GM12864 (cell line): ENCODE results near the gene PALS2.

Experiments
- DNase-seq: peaks from one replicate; pipeline ENCODE4 v3.0.0-alpha.2; 2011; ENCODE audit warnings: low read depth
- H3K4me3 ChIP-seq: 2 replicates; pipeline ENCODE4 v1.5.1; 2011; ENCODE audit warnings: mild to moderate bottlenecking, low read depth, low read length, control low read depth
- CTCF ChIP-seq: IDR thresholded peaks from 2 replicates; pipeline ENCODE4 v1.5.1; 2011; ENCODE audit warnings: low read depth, mild to moderate bottlenecking, moderate library complexity, low read length, control low read depth, inconsistent platforms; ENCODE audit errors: missing control alignments

The PALS2 gene, protein sequence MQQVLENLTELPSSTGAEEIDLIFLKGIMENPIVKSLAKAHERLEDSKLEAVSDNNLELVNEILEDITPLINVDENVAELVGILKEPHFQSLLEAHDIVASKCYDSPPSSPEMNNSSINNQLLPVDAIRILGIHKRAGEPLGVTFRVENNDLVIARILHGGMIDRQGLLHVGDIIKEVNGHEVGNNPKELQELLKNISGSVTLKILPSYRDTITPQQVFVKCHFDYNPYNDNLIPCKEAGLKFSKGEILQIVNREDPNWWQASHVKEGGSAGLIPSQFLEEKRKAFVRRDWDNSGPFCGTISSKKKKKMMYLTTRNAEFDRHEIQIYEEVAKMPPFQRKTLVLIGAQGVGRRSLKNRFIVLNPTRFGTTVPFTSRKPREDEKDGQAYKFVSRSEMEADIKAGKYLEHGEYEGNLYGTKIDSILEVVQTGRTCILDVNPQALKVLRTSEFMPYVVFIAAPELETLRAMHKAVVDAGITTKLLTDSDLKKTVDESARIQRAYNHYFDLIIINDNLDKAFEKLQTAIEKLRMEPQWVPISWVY

DNA sequence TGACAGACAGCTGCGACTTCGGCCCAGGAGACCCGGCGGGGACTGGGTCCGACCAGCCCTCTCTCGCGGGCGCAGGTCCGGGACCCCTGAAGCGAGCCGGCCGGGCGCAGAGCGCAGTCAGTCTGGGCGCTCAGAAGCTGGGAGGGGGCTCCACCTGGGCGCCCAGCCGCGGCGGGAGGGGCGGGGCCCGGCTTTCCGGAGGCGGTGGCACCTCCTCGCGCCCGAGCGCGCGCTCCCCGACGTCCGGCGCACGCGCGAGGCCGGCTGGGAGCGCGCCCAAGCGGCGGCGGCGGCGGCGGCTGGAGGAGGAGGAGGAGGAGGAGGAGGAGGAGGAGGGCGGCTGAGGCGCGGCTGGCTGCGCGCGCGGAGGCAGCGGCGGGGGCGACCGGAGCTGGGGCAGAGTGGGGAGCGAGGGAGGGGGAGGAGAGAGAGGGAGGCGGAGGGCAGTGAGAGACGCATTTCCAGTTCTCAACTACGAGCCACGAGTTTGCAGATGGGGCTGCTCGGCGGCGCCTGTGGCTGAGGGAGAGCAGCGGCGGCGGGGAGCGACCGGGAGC is at the start of gene PALS2:
Gene PALS2 (plus strand): TSS at position 456 of the 557 bp plus-strand sequence. CDS start 50,216 bp downstream, outside the sequence.
- H3K4me3 ChIP-seq, result peak within 1 kb of the TSS; percentile 86
- TF ChIP-seq CTCF, result no peak
- DNase-seq, result no peak

DNA sequence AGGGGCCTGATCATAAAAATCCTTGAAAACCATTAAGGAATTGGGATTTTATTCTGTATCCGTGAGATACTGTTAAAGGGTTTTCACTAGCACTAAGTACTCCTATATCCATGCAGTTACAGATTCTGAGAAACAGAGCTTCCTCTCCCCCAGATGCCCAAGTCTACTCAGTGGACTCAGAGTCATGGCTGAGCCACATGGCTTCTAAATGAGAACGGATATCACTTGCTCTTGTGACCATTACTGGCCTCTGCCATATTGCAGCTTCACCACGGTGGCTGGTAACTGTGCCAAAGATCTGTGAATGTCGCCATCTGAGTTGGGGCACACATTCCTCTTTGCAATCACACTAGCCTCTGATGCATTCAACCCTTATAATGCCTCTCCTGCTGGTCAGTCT is 42.0 kb upstream of the PALS2 start:
- DNase-seq, result no peak
- no peak for TF ChIP-seq CTCF
- H3K4me3 ChIP-seq, result no peak overlapping the region

DNA sequence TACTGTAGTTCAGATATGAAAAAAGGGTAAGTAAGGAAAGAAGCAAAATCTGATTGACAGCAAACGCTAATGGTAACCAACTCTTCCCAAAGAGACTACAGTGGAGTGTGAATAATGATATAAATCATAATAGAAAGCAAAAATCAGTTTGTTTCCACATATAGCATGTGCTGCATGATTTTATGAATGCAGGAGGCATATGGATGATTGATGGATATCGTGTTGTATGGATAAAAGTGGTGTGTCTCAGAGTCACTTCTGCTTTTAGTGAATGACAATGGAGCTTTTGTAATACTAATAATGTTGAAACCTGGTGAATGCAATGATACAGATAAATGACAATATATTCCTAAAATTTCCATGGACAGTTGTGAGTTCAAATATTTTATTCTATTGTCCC is 36.6 kb upstream of the PALS2 start:
- DNase-seq, result no peak
- TF ChIP-seq CTCF, result no peak

GRCh38 chr7:24540956-24541355 is 32.3 kb upstream of the PALS2 start:
- DNase-seq, result no peak
- H3K4me3 ChIP-seq, result no peak overlapping the region
- TF ChIP-seq CTCF, result no peak

More for the DNA sequence above, 36.6 kb upstream of the PALS2 start:
- no peak overlapping the region for H3K4me3 ChIP-seq

GRCh38 chr7:24545215-24545614 is 28.0 kb upstream of the PALS2 start:
- no peak for DNase-seq
- no peak for TF ChIP-seq CTCF
- H3K4me3 ChIP-seq, result no peak overlapping the region

GRCh38 chr7:24548390-24548789 is 24.9 kb upstream of the PALS2 start:
- H3K4me3 ChIP-seq, result no peak overlapping the region
- no peak for TF ChIP-seq CTCF
- no peak for DNase-seq
